Lung (tissue), 12 donors: ENCODE results near the gene ROBO3. TPM values are rescaled to one million over a fixed set of nuclear protein-coding genes. Genes with fewer than 3 reads are reported as not detected.

Experiments
- ATAC-seq: fragments of 200-7000 bp; cut with Tn5 transposase; one replicate; pipeline ENCODE4 v1.9.1; 2020; ENCODE audit warnings: moderate number of reproducible peaks; ENCODE audit not compliant: insufficient read depth, low FRiP score
- DNase-seq, 3 donors: peaks; one replicate each; pipeline ENCODE4 v3.0.0-alpha.2; 2013 to 2017
- H3K27ac ChIP-seq, 2 donors: one replicate each; pipeline ENCODE4 v1.5.1; 2013; ENCODE audit warnings: mild to moderate bottlenecking in 2 of 2, moderate library complexity in 2 of 2, control low read depth in 1 of 2, inconsistent platforms in 1 of 2, low read depth in 1 of 2, low read length in 1 of 2
- H3K27me3 ChIP-seq, 3 donors: one replicate each; pipeline ENCODE4 v1.5.1; 2013; ENCODE audit warnings: low read length in 2 of 3; ENCODE audit not compliant: control insufficient read depth in 3 of 3, insufficient read depth in 3 of 3
- H3K36me3 ChIP-seq, 4 donors: one replicate each; pipeline ENCODE4 v1.5.1; 2013; ENCODE audit warnings: low read length in 4 of 4, mild to moderate bottlenecking in 1 of 4, moderate library complexity in 1 of 4; ENCODE audit not compliant: control insufficient read depth in 4 of 4, insufficient read depth in 4 of 4
- H3K4me1 ChIP-seq, 5 donors: one replicate each; pipeline ENCODE4 v1.5.1; 2013; ENCODE audit warnings: low read length in 5 of 5, mild to moderate bottlenecking in 2 of 5, moderate library complexity in 1 of 5; ENCODE audit not compliant: control insufficient read depth in 5 of 5, insufficient read depth in 5 of 5
- H3K4me3 ChIP-seq: one replicate; pipeline ENCODE4 v1.5.1; 2013; ENCODE audit warnings: mild to moderate bottlenecking, control low read depth, moderate library complexity
- H3K9ac ChIP-seq, 2 donors: one replicate each; pipeline ENCODE4 v1.5.1; 2013; ENCODE audit warnings: low read length in 2 of 2, control low read depth in 1 of 2; ENCODE audit not compliant: insufficient read depth in 1 of 2
- H3K9me3 ChIP-seq, 4 donors: one replicate each; pipeline ENCODE4 v1.5.1; 2013; ENCODE audit warnings: low read length in 3 of 4, mild to moderate bottlenecking in 1 of 4, moderate library complexity in 1 of 4; ENCODE audit not compliant: control insufficient read depth in 4 of 4, insufficient read depth in 3 of 4
- CTCF ChIP-seq: IDR thresholded peaks from 2 replicates; pipeline ENCODE4 v1.5.1; 2012; ENCODE audit warnings: mild to moderate bottlenecking; ENCODE audit errors: control extremely low read depth, extremely low read depth
- WGBS, 2 donors: extraction: QIAGEN DNeasy Blood & Tissue Kit; methylation state at CpG; one replicate each; pipeline ENCODE4 v1.1.7; 2013; 5-methylcytosine and 5-hydroxymethylcytosine counted together
- polyA plus RNA-seq, 2 donors: library from polyadenylated mRNA; stranded (reverse); fragments of 200-250 nt; gene quantifications; one replicate each; pipeline ENCODE4 v1.2.1, GENCODE V29; 2013
- total RNA-seq, 2 donors: library from RNA; depleted of rRNA in 1 of 2; stranded (reverse); fragments of >200 nt in 1 of 2; gene quantifications; one replicate each; pipeline ENCODE4 v1.2.1, GENCODE V29; 2014 to 2021
- donor health status: control.
- donor health status: control.
- donor health status: Bipolar disorder and iron deficiency.
- donor health status: healthy.
- donor health status: DM: yes; HTN: yes; CAD: no.

Gene ROBO3
- total and polyA plus RNA-seq, 4 donors: 9.3 to 16.8 (median 15.1) TPM

- Histone ChIP-seq H3K4me3 (no peak overlapping the region), H3K36me3 (no peaks in the 10 kb centered on the region), H3K9me3 (peaks cover 0 to 3% (median 0%) of the 10 kb centered on the region in 4 donors), H3K27ac (no peak overlapping the region), H3K27me3 (peaks cover 3 to 30% (median 29%) of the 10 kb centered on the region in 3 donors), H3K4me1 (peaks cover 0 to 52% (median 17%) of the 10 kb centered on the region in 5 donors), H3K9ac (no peak overlapping the region)
- no peak for TF ChIP-seq CTCF
- DNase-seq (peak; percentile 49 to 59 (median 53)), ATAC-seq (no peak)
- 2% methylated on average over 60 to 87 of the region's 87 CpGs for WGBS, 2 donors
Observed at GRCh38 chr11:124839128-124839971, 25.9 kb upstream of the ROBO3 start.

- peaks cover 0 to 60% (median 21%) of the 10 kb centered on the region in 5 donors for H3K4me1 ChIP-seq
- peaks cover 0 to 8% (median 0%) of the 10 kb centered on the region in 4 donors for H3K9me3 ChIP-seq
- ATAC-seq (no peak), DNase-seq (no peak)
- no peak for TF ChIP-seq CTCF
- 11 to 33% methylated on average over 20 of the region's 20 CpGs for WGBS, 2 donors
- H3K27ac ChIP-seq: no peak overlapping the region
- H3K4me3 ChIP-seq: no peak overlapping the region
- peaks cover 3 to 38% (median 36%) of the 10 kb centered on the region in 3 donors for H3K27me3 ChIP-seq
- no peak overlapping the region for H3K9ac ChIP-seq
- no peaks in the 10 kb centered on the region for H3K36me3 ChIP-seq
Observed at GRCh38 chr11:124839972-124840621, 25.1 kb upstream of the ROBO3 start.

GRCh38 chr11:124840666-124841065 is 24.6 kb upstream of the ROBO3 start:
- peaks cover 0 to 8% (median 0%) of the 10 kb centered on the region in 4 donors for H3K9me3 ChIP-seq
- DNase-seq (no peak), ATAC-seq (no peak)
- no peaks in the 10 kb centered on the region for H3K36me3 ChIP-seq
- H3K9ac ChIP-seq: no peak overlapping the region
- peaks cover 0 to 66% (median 21%) of the 10 kb centered on the region in 5 donors for H3K4me1 ChIP-seq
- H3K27ac ChIP-seq: no peak overlapping the region
- WGBS, 2 donors: 58 to 76% methylated on average over 1 of the region's 1 CpG
- no peak overlapping the region for H3K4me3 ChIP-seq
- peaks cover 3 to 42% (median 41%) of the 10 kb centered on the region in 3 donors for H3K27me3 ChIP-seq
- no peak for TF ChIP-seq CTCF
